ENCODE data around the gene PSMC3IP. TPM values are rescaled to one million over a fixed set of nuclear protein-coding genes. Genes with fewer than 3 reads are reported as not detected.
A peak's percentile ranks its signal among the peaks of the same experiment; 100 is the strongest.

Gene PSMC3IP
- total RNA-seq, 6 experiments from 2014 or later: 7.3 to 18.2 (median 16.0) TPM

DNA sequence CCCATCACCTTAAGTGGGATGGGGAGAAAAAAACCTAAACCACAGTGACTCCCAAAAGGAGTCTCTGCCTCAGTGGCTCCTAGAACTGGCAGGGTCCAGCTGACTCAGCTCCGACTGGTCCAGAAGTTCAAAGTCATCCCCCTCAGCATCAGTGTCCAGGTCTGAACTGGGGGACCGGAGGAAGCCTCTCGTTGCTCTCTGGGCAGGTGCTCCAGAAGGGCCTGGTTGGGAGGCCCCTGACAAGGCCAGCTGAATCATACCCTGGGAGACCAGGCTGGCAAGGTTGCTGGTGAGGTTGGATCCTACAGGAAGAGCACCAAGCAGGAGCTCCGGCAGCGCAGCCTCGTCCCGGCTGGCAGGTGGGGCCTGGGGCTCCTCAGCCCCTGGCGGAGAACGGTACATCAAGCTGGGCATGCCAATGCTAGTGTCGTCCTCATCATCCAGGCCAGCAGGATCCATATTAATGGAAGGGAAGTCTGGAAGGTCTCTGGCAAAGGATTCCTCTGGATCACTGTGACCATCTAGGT, 4.3 kb upstream of the PSMC3IP start:
- Mint-ChIP-seq H3K27ac (no peak overlapping the region), H3K9me3 (no peaks in the 10 kb centered on the region), H3K36me3 (ENCODE audit: low read depth) (peaks cover 10% of the 10 kb centered on the region), H3K27me3 (ENCODE audit: insufficient read depth) (no peaks in the 10 kb centered on the region; the same call in 1 of the 2 replicates), H3K4me3 (no peak overlapping the region), H3K4me1 (ENCODE audit: low read depth) (peaks cover 19% of the 10 kb centered on the region)
- no peak for DNase-seq
- TF ChIP-seq, protein P1, sequence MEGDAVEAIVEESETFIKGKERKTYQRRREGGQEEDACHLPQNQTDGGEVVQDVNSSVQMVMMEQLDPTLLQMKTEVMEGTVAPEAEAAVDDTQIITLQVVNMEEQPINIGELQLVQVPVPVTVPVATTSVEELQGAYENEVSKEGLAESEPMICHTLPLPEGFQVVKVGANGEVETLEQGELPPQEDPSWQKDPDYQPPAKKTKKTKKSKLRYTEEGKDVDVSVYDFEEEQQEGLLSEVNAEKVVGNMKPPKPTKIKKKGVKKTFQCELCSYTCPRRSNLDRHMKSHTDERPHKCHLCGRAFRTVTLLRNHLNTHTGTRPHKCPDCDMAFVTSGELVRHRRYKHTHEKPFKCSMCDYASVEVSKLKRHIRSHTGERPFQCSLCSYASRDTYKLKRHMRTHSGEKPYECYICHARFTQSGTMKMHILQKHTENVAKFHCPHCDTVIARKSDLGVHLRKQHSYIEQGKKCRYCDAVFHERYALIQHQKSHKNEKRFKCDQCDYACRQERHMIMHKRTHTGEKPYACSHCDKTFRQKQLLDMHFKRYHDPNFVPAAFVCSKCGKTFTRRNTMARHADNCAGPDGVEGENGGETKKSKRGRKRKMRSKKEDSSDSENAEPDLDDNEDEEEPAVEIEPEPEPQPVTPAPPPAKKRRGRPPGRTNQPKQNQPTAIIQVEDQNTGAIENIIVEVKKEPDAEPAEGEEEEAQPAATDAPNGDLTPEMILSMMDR (IDR thresholded peaks at IDR 0.05): no peak

DNA sequence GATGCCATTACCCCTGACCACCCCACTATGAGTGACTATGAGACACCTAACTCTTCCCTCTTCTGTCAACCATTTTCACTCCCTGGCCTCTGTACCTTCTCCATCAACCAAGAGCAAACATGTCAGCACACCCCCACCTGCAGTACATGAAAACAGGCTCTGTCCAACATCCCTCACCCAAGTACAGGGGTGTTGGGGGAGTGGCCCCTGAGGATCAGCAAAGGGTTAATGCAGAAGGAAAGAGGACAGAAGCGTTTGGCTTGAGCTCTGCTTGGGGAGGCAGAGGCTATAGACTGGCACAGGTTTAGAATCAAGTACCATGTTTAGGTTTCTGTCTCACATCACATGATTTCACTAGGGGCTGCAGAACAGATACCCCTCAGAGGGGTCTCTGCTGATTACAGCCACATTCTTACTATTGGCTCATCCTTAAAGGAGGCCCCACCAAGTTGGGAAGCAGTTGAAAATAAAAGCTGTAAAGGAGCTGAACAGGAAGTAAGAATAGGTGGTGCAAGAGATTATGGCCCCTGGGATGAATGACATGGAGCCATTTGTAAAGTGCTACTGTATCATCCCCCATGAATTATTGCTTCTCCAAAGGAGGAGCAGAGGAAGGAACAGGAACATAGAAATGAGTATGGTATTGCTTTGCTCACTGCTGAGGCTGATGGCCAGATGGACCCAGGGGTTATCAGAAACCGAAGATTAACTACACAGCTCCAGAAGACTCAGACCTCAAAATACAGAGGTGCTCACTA, 2.4 kb upstream of the PSMC3IP start:
- Mint-ChIP-seq H3K9me3 (no peaks in the 10 kb centered on the region), H3K27me3 (ENCODE audit: insufficient read depth) (no peaks in the 10 kb centered on the region; the same call in 1 of the 2 replicates), H3K36me3 (ENCODE audit: low read depth) (peaks cover 27% of the 10 kb centered on the region), H3K4me3 (0 out of 2 replicates have a peak overlapping the region, but pooled peaks have one; percentile 3), H3K27ac (peak overlapping the region; percentile 47), H3K4me1 (ENCODE audit: low read depth) (peaks cover 38% of the 10 kb centered on the region)
- TF ChIP-seq, protein P1 (IDR thresholded peaks at IDR 0.05): no peak
- no peak for DNase-seq

DNA sequence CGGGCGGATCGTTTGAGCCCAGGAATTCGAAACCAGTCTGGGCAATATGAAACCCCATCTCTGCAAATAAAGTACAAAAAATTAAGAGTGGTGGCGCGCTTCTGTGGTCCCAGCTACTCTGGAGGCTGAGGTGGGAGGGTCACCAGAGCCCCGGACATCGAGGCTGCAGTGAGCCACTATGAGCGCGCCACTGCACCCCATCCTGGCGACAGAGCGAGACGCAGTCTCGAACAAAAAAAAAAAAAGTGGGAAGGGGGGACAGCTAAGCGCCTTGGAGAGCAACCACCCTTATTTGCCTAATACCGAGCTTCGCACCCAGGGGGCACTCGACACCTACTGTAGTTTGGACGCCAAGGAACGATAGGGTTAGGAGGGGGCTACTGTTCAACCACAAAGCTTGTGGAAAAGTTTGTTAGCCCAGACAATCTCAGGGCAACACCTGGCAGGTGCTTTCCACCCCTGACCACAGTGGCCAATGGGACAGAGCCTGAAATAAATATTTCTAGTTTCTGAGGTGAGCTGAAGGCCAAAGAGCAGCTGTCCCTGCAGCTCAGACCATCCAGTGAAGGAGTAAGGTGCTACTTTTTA, 847 bp upstream of the PSMC3IP start:
- H3K9me3 Mint-ChIP-seq: no peaks in the 10 kb centered on the region

DNA sequence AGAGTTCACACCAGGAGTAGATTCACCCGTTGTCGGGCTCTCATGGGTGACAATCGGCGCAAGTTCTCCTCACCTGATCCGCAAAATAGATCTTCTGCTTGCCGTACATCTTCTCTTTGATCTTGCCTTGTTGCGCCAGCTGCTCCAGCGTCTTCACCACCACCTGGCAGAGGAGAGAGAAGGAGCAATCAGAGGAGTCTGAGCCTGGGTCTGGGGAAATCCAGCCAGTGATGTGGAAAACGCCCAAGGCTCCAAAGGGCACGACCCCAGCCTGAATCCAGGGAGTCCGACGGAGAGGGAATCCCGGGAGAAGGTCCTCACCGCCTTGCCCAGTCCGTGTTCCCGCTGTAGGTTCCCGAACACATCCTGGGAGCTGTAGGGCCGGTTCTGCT, 393 bp downstream of the PSMC3IP start:
- Mint-ChIP-seq H3K27me3 (ENCODE audit: insufficient read depth) (no peaks in the 10 kb centered on the region; the same call in none of the 2 replicates), H3K9me3 (no peaks in the 10 kb centered on the region), H3K36me3 (ENCODE audit: low read depth) (peaks cover 43% of the 10 kb centered on the region), H3K4me1 (ENCODE audit: low read depth) (peaks cover 54% of the 10 kb centered on the region), H3K4me3 (peak overlapping the region; percentile 95), H3K27ac (peak overlapping the region; percentile 91)
- DNase-seq: no peak
- TF ChIP-seq, protein P1 (IDR thresholded peaks at IDR 0.05): no peak

More for the DNA sequence above, 847 bp upstream of the PSMC3IP start:
- peak overlapping the region; percentile 95 for H3K4me3 Mint-ChIP-seq
- H3K27me3 Mint-ChIP-seq (ENCODE audit: insufficient read depth): no peaks in the 10 kb centered on the region; the same call in 1 of the 2 replicates
- peak; percentile 54 for DNase-seq
- peak overlapping the region; percentile 91 for H3K27ac Mint-ChIP-seq
- TF ChIP-seq, protein P1 (IDR thresholded peaks at IDR 0.05): peak; percentile 84
- peaks cover 36% of the 10 kb centered on the region for H3K36me3 Mint-ChIP-seq (ENCODE audit: low read depth)
- H3K4me1 Mint-ChIP-seq (ENCODE audit: low read depth): peaks cover 49% of the 10 kb centered on the region

DNA sequence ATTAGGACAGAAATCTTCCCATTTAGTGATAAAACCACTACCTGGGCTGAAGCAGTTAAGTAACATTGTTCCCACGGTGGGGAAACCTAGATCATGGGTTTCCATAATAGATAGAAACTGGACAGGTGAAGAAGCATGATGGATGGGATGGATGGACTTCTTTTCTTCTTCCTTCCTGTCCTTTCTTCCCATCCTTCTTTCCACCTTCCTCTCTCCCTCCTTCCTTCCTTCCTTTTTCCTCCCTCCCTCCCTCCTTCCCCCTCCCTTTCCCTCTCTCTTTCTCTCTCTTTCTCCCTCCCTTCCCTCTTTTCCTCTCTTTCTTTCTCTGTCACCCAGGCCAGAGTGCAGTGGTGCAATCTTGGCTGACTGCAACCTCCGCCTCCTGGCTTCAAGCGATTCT, 3.1 kb downstream of the PSMC3IP start:
- H3K9me3 Mint-ChIP-seq: no peaks in the 10 kb centered on the region
- peaks cover 63% of the 10 kb centered on the region for H3K4me1 Mint-ChIP-seq (ENCODE audit: low read depth)
- peaks cover 2% of the 10 kb centered on the region for H3K27me3 Mint-ChIP-seq (ENCODE audit: insufficient read depth)

More for the DNA sequence above, 3.1 kb downstream of the PSMC3IP start:
- no peak overlapping the region for H3K4me3 Mint-ChIP-seq
- TF ChIP-seq, protein P1 (IDR thresholded peaks at IDR 0.05): no peak
- no peak overlapping the region for H3K27ac Mint-ChIP-seq
- H3K36me3 Mint-ChIP-seq (ENCODE audit: low read depth): peaks cover 61% of the 10 kb centered on the region
- DNase-seq: no peak

Data from HFFc6 (cell line).